Stimulated activated CD8-positive, alpha-beta memory T cell treated with anti-CD3 and anti-CD28 coated beads, Interleukin-4, amount 100 ng/mL, for 1 hour (primary cell): ENCODE measurements around the gene UPK3BL1.
"Not testable (repeated sequence)": the region's sequence is repeated elsewhere in the genome, so short reads cannot be mapped to it uniquely, and the experiment has no call there.

Source experiments
- DNase-seq, 2 donors: peaks; one replicate each; pipeline ENCODE4 v3.0.0-alpha.2; 2020; ENCODE audit warnings: low read depth in 2 of 2, low spot score in 1 of 2

Gene UPK3BL1

GRCh38 chr7:102589857-102590256 lies 52.7 kb downstream of the UPK3BL1 start:
- DNase-seq: not testable (repeated sequence)
